HG03460 (cell line): ENCODE data around the gene CCSER1.

Experiments used
- ATAC-seq: cut with Tn5 transposase; IDR thresholded peaks from one replicate; pipeline ENCODE4 v1.9.1; 2021; ENCODE audit not compliant: unreplicated experiment

Gene CCSER1

GRCh38 chr4:90189178-90189577 is 62.0 kb downstream of the CCSER1 start:
- ATAC-seq = no peak

DNA sequence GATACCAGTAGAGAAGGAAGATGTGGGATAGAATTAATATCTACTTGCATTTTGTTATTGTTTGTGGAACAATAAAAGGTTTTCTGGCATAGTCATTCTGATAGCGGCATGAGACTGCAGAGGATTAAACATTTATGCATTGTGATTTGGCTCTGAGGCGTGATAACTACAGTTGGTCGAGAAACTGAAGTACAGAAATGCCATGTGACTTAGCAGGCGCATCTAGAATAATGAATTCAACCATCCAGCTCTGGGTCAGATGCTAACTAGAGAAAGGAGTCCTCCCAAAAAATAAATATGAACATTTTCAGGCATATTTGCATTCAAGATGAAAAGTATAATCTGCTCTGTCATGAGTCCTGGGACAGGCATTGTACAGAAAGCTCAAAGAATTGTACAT is 62.8 kb downstream of the CCSER1 start:
- ATAC-seq = no peak

DNA sequence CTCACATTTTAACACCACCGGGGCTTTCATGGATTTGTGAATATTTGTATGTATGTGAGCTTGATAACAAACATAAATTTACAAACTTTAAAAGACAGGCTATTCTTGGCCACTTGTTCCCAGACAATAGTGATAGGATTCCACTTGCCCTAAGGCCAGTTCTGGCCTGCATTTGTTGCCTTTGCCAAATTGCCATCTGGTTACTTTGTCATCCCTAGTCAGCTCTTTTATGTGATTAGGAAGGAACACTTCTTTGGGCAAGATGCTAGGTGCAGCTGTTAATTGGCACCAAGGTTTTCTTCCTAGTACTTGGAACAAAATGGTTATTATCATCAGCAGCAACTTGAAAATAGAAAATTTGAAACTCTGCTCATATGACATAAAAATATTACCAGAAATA is 63.3 kb downstream of the CCSER1 start:
- no peak for ATAC-seq

DNA sequence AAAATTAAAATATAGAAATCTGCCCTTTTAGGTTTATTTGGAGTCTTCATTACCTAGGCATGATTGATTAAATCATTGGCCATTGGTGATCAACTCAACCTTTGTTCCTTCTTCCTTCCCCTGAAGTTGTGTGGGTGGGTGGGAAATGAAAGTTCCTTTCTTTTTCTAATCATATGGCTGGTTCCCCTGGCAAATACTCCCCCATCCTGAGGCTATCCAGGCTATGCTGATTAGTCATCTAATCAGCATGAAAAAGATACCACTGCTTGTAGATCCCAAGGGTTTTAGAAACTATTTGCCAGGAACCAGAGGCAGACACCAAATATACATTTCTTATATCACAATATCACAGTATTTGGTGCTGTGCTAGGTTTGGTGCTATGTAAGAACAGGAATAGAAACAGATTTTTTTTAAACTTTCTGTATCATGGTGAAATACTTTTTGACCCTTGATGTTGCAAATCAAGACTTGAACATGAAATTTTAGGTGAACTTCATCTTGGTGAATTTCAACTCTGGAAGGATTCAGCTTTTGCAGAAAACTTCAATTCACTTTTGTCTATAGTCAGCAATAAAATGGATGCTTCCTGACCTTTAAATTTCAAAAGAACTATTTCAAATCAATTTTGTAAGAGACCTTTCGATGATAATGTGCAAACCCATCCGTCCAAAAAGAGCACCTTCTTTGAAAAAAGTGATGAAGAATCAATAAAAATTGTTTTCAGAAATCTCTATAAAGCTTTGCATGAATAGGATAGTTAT is 71.1 kb downstream of the CCSER1 start:
- no peak for ATAC-seq

GRCh38 chr4:90207887-90208454 is 80.8 kb downstream of the CCSER1 start:
- no peak for ATAC-seq

- no peak for ATAC-seq
Measured at GRCh38 chr4:90209922-90210321, 82.7 kb downstream of the CCSER1 start.

DNA sequence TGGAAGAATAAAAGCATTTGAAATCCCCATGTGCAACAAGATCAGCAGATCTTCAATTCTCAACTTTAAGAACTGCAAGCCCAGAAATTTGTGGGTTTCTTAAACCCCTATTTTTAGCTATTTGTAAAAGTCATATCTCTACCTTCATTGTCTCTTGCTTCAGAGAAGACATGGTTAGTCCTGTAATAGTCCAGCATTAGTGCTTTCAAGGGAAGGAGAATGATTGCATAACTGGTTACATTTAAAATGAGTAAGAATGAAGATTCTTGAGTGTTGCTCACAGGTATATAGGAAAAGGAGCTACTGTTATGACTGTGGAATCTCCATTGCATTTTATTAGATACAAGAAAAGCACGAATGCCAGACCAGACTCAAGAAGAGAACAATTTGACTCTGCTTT is 84.0 kb downstream of the CCSER1 start:
- no peak for ATAC-seq

GRCh38 chr4:90215286-90215685 is 88.1 kb downstream of the CCSER1 start:
- no peak for ATAC-seq

DNA sequence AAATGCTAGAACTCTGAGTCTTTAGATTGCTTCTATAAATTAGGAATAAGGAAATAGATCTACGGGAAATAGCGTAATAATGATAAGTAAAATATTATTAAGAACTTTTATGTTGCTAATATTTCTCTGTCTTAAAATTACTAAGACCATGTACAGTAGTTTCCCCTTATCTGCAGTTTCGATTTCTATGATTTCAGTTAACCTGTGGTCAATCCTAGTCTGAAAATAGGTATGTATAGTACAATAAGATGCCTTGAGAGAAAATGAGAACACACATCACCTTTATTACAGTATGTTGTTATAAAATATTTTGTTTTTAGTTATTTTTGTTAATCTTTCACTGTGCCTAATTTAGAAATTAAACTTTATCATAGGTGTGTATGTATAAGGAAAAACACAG is 92.6 kb downstream of the CCSER1 start:
- no peak for ATAC-seq

- ATAC-seq = no peak
Measured at GRCh38 chr4:90220459-90220858, 93.3 kb downstream of the CCSER1 start.

DNA sequence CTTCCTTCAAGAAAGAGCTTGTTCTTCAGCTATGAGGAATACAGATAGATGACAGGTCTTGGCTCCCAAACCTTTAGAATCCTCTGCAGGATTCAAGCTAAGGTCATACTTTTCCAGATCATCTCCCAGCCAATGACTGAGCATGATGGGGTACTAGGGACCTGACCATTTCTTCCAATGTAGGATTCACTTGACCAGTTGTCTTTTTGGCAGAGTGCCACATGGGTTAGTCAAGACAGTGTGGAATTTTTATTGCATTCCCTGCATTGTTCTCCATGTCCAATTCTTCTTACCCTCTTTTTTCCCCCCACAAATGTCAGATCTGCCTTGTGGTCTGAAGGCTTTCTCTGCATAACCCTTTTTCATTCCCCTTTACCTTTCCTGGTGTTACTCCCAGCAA is 99.5 kb downstream of the CCSER1 start:
- no peak for ATAC-seq

- no peak for ATAC-seq
Measured at GRCh38 chr4:90227177-90227576, 100.0 kb downstream of the CCSER1 start.

DNA sequence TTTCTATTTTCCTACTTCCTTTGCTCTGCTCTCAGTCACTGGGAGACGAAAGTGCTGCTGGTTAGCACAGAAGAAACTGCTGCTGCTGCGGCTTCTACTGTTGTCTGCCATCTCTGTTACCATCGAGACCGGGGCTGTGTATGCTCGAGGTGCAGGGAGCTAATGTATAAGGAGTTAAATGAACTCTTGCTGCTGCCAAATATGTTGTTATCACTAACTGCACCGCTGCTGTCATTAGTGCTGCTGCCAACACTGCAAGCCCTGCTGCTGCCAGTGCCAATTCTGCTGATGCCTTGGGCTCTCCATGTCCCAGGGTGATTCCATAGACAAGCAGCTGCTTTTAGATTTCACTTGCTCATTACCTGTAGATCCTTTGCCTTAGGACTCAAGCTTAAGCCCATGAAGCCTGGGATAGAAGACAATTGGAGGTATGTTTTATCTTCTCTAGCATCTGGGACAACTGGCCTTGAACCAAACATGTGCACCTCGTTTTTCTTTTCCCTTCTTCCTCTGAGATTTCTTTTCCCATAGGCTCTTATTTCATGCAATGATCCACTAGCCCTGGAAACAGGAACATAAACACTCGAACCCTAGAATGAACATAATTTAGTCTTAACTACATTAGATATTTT is 107.8 kb downstream of the CCSER1 start:
- ATAC-seq = no peak

- ATAC-seq = no peak
Measured at GRCh38 chr4:90237751-90238530, 110.7 kb downstream of the CCSER1 start.

DNA sequence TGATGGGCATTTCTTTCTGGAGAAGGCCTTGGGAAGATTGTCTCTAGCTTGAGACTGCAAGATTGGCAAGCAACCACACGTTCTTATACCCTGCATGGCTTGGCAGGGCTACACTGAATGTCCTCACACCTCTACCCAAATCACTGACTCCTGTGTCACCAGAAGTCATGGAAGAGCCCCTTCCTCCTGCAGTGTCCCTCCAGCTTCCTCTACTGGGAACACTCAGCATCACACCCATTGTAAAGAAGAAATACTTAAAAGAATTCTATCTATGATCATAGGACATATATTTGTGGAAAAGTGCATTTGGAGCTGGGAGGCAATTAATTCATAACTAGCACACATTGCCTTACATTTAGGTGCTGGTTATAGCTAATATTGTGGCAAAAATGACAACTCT is 113.1 kb downstream of the CCSER1 start:
- ATAC-seq = no peak

DNA sequence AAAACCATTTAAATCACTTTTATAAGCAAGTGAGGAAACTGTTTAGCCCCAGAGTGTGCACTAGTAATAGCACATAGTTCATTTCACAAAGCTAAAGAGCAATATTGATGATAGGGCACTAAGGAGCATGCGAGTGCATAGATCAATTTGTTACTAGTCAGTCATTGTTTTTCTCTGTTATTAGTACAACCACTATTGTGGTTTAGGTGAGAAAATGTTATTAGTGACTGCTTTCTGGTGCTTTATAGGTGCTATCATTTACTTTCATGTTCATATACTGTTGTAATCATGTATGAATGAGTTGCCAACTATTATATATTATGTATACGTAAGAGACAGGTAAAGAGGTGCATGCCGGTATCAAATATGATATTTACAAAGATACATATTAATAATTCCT is 113.8 kb downstream of the CCSER1 start:
- ATAC-seq = no peak

DNA sequence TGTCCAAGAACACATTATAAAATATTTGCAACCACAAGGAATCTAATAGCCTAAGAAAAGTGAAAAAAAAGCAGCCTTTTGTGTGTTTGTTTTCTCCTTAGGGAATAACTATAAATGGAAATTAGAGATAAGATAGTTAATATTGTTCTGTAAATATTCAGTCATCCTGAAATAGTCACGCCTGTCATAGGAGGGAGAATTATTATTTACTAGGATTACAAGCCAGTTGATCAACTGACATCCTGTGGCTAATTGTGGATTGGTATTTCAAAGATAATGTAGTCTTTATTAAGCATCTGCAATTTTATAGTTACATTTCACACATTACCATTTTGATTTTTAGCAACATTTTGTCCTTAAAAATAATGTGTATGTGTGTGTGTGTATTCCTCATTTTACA is 118.6 kb downstream of the CCSER1 start:
- ATAC-seq = no peak

GRCh38 chr4:90246816-90247215 is 119.6 kb downstream of the CCSER1 start:
- ATAC-seq = no peak

DNA sequence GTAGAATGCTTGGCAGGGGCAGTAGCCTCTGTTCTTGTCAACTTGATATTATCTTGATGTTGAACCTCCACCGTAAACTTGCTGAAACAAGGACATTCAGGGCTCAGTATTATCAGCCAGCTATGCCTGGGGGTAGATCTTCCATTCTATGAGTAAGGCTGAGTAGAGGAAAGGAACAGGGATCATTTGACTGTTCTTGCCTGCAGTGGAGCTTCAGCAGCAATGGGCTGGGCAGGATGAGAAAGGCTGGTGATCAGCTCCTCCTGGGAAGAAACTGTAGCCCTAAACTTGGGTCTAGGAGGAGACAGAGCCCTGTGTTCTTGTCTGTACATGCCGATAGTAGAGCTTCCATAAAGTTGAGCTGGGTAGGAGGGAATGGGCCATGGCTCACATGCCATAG is 127.2 kb downstream of the CCSER1 start:
- ATAC-seq = no peak

DNA sequence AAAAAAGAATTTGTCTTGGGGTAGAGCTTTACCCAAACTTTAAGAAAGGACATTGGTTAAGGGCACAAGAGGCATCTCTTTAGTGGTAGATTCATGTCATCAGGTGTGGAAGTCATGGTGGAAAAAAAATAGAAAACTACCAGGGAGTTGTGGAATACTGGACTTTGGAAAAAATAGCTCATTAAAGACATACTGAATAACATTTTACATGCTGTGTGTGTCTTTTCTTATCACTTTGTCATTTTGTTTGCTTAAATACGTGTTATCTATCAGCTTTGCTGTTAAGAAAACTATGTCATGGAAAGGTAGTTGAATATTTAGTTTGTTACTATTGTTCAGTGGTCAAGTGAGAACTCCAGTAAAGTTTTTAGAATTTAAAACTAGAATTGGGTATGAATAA is 147.0 kb downstream of the CCSER1 start:
- no peak for ATAC-seq

DNA sequence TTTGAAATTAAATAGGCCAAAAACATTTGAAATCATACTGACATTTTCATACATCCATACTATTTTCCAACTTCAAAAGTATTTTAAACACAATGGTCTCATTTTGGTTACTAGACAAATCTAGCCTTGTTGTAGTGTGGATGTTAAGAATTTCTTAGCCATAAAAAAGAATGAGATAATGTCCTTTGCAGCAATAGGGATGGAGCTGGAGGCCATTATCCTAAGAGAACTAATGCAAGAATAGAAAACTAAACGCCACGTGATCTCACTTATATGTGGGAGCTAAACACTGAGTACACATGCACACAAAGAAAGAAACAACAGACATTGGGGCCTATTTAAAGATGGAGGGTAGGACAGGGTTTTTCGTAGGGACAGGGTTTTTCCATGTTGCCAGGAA is 153.8 kb downstream of the CCSER1 start:
- ATAC-seq = no peak
